Prostate gland (tissue), 2 donors: Measurements from ENCODE around the gene CES2. TPM values are rescaled to one million over a fixed set of nuclear protein-coding genes. Genes with fewer than 3 reads are reported as not detected.
"Not testable (repeated sequence)": the region's sequence is repeated elsewhere in the genome, so short reads cannot be mapped to it uniquely, and the experiment has no call there.

Experiments
- DNase-seq: peaks from one replicate; pipeline ENCODE4 v3.0.0-alpha.2; 2019; ENCODE audit warnings: low spot score
- H3K27ac ChIP-seq, 2 donors: fragments of 200-600 bp; sonication (generic); 2 replicates each; pipeline ENCODE4 v1.5.1; 2017 to 2019
- H3K27me3 ChIP-seq: fragments of 200-600 bp; sonication (generic); replicated peaks from 2 replicates; pipeline ENCODE4 v1.5.1; 2019; ENCODE audit not compliant: insufficient read depth
- H3K36me3 ChIP-seq, 2 donors: fragments of 200-600 bp; sonication (generic); 1 replicate in 1 of 2; 2 replicates in 1 of 2; pipeline versions ENCODE4 v1.5.1 to v1.8.1; 2017 to 2019
- H3K4me1 ChIP-seq: fragments of 200-600 bp; sonication (generic); replicated peaks from 2 replicates; pipeline ENCODE4 v1.5.1; 2019
- H3K4me3 ChIP-seq, 2 donors: fragments of 200-600 bp; sonication (generic); 2 replicates each; pipeline ENCODE4 v1.5.1; 2017 to 2019
- H3K9me3 ChIP-seq: fragments of 200-600 bp; sonication (generic); 2 replicates; pipeline ENCODE4 v1.5.1; 2017
- POLR2A ChIP-seq: fragments of 450-650 bp; IDR thresholded peaks from one replicate; pipeline ENCODE4 v1.6.1; 2016; ENCODE audit warnings: antibody characterized with exemption, mild to moderate bottlenecking
- POLR2AphosphoS5 ChIP-seq: sonication (generic); formaldehyde crosslinking; IDR thresholded peaks from one replicate; pipeline ENCODE4 v1.6.1; 2017; ENCODE audit warnings: antibody characterized with exemption
- WGBS: methylation state at CpG from one replicate; pipeline ENCODE4 v1.1.5; 2018; 5-methylcytosine and 5-hydroxymethylcytosine counted together
- intact Hi-C: fragments of 100-400 bp; cut with DNase I; formaldehyde crosslinking; loops from one replicate; pipeline ENCODE4 v1.14.2; 2022
- total RNA-seq, 2 donors: library from RNA; depleted of rRNA; stranded (reverse); fragments of >200 nt; gene quantifications; one replicate each; pipeline ENCODE4 v1.1.0, GENCODE V29; 2016
- TF ChIP-seq, protein P1 (sequence below), 4 experiments: fragments of 200-600 bp in 2 of 4; fragments of 450-650 bp in 2 of 4; sonication (generic) in 2 of 4; IDR thresholded peaks; 1 replicate in 3 of 4; 2 replicates in 1 of 4; pipeline ENCODE4 v1.5.1; 2016 to 2019; ENCODE audit warnings: antibody characterized with exemption in 4 of 4, mild to moderate bottlenecking in 2 of 4, moderate library complexity in 2 of 4

CES2 gene
- total RNA-seq, 2 donors from 2014 or later: 36.3 to 61.5 TPM

DNA sequence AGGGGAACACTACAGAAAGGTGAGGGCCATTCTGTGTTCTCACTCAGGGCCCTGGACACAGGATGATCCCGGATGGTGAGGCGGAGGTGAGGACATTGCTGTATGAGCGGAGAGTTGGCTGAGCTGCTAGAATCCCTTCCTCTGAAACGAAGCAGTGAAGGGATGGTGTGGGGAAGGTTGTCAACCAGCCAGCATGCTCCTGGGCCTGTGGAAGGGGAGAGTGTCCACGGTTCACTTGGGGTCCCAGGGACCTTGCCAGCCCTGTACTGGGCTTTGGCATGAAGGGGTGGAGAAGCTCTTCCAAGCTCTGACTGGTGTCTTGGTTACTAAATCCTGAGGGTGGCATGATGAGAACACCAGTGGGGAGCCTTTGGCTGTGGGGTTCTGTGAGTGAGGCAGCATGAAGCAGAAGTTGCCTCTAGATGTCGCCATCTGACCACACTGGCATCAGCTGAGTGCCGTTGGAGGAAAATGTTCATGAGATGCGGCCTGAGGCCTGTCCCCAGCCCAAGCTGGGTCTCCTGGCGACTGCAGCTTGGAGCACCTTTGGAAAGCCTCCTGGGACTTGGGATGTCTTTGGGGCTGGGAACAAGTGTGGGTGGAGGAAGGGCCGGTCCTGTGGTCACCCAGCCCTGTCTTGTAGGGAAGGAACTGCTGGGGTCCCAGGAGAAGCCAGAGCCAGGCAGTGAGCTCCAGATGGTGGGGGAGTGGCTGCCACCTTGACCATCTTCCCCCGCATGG is 40.2 kb upstream of the CES2 start:
- no peaks in the 10 kb centered on the region for H3K27me3 ChIP-seq
- intact Hi-C loops: loop anchor here (5.0 kb wide), 1 partner anchor 262 kb away; the partner anchor contains the start of genes FBXL8 and TRADD
- no peaks in the 10 kb centered on the region for H3K9me3 ChIP-seq
- no peaks in the 10 kb centered on the region for H3K4me1 ChIP-seq
- WGBS: 37% methylated on average over 11 of the region's 11 CpGs
- no peak overlapping the region for H3K27ac ChIP-seq
- peak; percentile 34 for DNase-seq
- H3K4me3 ChIP-seq: no peak overlapping the region
- TF ChIP-seq, protein P1, sequence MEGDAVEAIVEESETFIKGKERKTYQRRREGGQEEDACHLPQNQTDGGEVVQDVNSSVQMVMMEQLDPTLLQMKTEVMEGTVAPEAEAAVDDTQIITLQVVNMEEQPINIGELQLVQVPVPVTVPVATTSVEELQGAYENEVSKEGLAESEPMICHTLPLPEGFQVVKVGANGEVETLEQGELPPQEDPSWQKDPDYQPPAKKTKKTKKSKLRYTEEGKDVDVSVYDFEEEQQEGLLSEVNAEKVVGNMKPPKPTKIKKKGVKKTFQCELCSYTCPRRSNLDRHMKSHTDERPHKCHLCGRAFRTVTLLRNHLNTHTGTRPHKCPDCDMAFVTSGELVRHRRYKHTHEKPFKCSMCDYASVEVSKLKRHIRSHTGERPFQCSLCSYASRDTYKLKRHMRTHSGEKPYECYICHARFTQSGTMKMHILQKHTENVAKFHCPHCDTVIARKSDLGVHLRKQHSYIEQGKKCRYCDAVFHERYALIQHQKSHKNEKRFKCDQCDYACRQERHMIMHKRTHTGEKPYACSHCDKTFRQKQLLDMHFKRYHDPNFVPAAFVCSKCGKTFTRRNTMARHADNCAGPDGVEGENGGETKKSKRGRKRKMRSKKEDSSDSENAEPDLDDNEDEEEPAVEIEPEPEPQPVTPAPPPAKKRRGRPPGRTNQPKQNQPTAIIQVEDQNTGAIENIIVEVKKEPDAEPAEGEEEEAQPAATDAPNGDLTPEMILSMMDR (IDR thresholded peaks at IDR 0.05): peak; percentile 39 to 74 (median 63)
- TF ChIP-seq POLR2AphosphoS5: no peak
- no peaks in the 10 kb centered on the region for H3K36me3 ChIP-seq

- no peak for DNase-seq
- Histone ChIP-seq H3K27ac (no peak overlapping the region), H3K4me1 (no peaks in the 10 kb centered on the region), H3K27me3 (no peaks in the 10 kb centered on the region), H3K36me3 (no peaks in the 10 kb centered on the region), H3K9me3 (no peaks in the 10 kb centered on the region), H3K4me3 (no peak overlapping the region)
- TF ChIP-seq POLR2A: no peak
- TF ChIP-seq, protein P1 (IDR thresholded peaks at IDR 0.05): no peak
- TF ChIP-seq POLR2AphosphoS5: no peak
- WGBS: 83% methylated on average over 5 of the region's 5 CpGs
- intact Hi-C loops: no loop called here
These were observed 39.7 kb upstream of the CES2 start for GRCh38 chr16:66895689-66895979.

DNA sequence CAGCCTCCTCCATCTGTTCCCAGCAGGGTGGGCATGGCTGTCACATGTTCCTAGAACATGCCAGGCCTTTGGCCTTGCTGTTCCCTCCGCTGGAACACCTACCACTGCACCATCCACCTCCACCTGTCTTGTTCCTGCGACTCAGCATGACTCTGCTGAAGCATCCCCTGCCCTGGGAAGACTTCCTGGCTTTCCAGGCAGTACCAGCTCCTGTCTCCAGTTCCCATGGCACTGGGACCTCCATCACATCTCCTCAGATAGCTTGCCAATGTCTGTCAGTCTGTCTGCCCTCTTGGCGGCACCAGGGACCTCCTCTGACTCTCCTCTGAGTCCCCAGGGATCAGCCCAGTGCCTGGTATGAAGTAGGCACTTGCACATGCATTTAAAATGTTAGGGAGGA is 39.3 kb upstream of the CES2 start:
- H3K27me3 ChIP-seq: no peaks in the 10 kb centered on the region
- TF ChIP-seq POLR2AphosphoS5: no peak
- TF ChIP-seq, protein P1 (IDR thresholded peaks at IDR 0.05): no peak
- no peak for TF ChIP-seq POLR2A
- H3K36me3 ChIP-seq: no peaks in the 10 kb centered on the region
- no peaks in the 10 kb centered on the region for H3K4me1 ChIP-seq
- H3K9me3 ChIP-seq: no peaks in the 10 kb centered on the region
- intact Hi-C loops: no loop called here
- 98% methylated on average over 3 of the region's 3 CpGs for WGBS
- no peak for DNase-seq
- H3K4me3 ChIP-seq: no peak overlapping the region
- no peak overlapping the region for H3K27ac ChIP-seq

- 72% methylated on average over 5 of the region's 5 CpGs for WGBS
These were observed 38.6 kb upstream of the CES2 start for GRCh38 chr16:66896682-66897081.

GRCh38 chr16:66898207-66898606 is 37.1 kb upstream of the CES2 start:
- Histone ChIP-seq H3K27me3 (no peaks in the 10 kb centered on the region), H3K27ac (no peak overlapping the region), H3K9me3 (no peaks in the 10 kb centered on the region), H3K4me1 (no peaks in the 10 kb centered on the region), H3K4me3 (no peak overlapping the region), H3K36me3 (no peaks in the 10 kb centered on the region)
- 46% methylated on average over 3 of the region's 3 CpGs for WGBS
- TF ChIP-seq POLR2A: no peak
- TF ChIP-seq, protein P1 (IDR thresholded peaks at IDR 0.05): no peak
- no peak for TF ChIP-seq POLR2AphosphoS5
- DNase-seq: no peak
- intact Hi-C loops: loop anchor here (1.0 kb wide), 1 partner anchor 27 kb away; the partner anchor contains the start of gene RRAD

More at GRCh38 chr16:66896682-66897081, 38.6 kb upstream of the CES2 start:
- DNase-seq, H3K27me3 ChIP-seq, H3K27ac ChIP-seq, intact Hi-C loops, H3K4me3 ChIP-seq, H3K36me3 ChIP-seq, H3K4me1 ChIP-seq, H3K9me3 ChIP-seq: not testable (repeated sequence)
